ENCODE results near the gene G2E3.

G2E3 gene

GRCh38 chr14:30648471-30648870 lies 89.5 kb downstream of the G2E3 start:
- DNase-seq (ENCODE audit: extremely low read depth in 1 of 2, low read depth in 1 of 2): no peak

DNA sequence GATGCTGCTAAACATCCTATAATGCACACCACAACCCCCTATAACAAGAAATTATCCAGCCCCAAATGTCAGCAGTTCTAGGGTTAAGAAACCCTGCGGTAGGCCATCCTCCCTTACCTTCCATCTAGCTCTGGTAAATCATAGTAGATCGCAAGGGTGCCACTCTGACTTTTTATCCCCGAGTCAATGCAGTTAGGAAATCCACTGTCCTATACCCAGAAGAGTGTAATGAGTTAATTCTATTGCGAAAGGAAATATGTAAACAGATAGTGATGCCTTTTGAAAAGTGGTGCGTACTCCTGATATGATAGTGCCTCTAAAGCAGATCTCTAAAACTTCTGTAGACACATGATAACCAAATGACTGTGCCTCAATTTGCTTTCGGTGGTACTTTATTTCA lies 93.0 kb downstream of the G2E3 start:
- DNase-seq (ENCODE audit: extremely low read depth in 1 of 2, low read depth in 1 of 2): no peak

DNA sequence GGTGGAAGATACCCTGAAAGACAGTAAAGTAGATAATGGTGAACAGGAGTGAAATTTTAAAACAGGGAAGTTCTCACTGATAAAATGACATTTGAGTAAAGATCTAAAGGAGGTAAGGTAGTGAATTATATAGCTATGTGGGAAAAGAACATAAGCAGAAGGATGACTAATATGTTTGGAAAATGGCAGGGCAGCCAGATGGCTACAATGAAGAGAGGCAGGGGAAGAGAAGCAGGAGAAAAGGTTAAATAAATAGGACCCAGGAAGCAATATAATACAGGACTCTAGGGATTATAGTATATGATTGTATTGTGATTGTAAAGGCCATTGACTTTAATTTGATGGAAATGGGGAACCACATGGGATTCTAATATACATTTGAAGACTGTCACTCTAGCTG lies 96.2 kb downstream of the G2E3 start:
- no peak for DNase-seq (ENCODE audit: extremely low read depth in 1 of 2, low read depth in 1 of 2)

- DNase-seq (ENCODE audit: extremely low read depth in 1 of 2, low read depth in 1 of 2): no peak
Measured at GRCh38 chr14:30655658-30656057, 96.7 kb downstream of the G2E3 start.

GRCh38 chr14:30656190-30656632 lies 97.3 kb downstream of the G2E3 start:
- DNase-seq (ENCODE audit: extremely low read depth in 1 of 2, low read depth in 1 of 2): no peak

- DNase-seq (ENCODE audit: extremely low read depth in 1 of 2, low read depth in 1 of 2): no peak
Measured at GRCh38 chr14:30657050-30657449, 98.1 kb downstream of the G2E3 start.

GRCh38 chr14:30657606-30658163 lies 98.7 kb downstream of the G2E3 start:
- DNase-seq (ENCODE audit: extremely low read depth in 1 of 2, low read depth in 1 of 2): no peak

DNA sequence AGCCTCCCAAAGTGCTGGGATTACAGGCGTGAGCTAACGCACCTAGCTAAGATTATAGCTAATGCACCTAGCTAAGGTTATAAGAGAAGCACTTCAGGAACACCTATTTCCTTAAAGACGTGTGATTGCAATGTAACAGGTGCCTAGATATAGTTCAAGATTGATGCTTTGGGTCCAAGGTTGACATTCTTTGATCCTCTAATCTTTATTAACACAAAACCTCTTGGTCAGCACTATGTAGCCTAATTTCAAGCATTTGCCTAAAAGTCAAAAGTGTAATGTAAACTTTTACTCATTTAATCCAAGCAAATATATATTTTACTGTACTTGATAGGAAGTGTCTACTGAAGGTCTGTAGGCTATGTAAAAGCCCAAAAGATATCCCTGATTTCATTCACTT lies 99.7 kb downstream of the G2E3 start:
- DNase-seq (ENCODE audit: extremely low read depth in 1 of 2, low read depth in 1 of 2): no peak

DNA sequence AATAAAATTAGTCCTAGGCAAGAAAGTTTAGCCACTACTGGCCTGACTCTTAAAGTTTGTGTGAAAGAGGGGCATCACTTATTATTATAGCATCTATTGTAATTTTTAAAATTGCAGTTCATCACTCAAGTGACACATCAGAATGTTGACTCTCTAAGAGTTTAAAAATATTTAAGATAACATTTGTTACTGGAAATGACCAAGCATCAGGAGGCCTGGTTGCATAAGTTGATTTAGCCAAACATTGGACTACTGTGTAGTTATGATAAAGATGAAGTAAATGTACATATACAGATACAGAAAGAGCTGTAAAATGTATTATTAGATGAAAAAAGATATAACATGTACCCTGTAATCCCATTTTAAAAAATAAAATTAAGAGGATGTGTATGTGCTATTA lies 110.6 kb downstream of the G2E3 start:
- no peak for DNase-seq (ENCODE audit: extremely low read depth in 1 of 2, low read depth in 1 of 2)

Measured in activated CD8-positive, alpha-beta memory T cell treated with anti-CD3 and anti-CD28 coated beads for 1 hour (primary cell).